Measurements from ENCODE around the gene CEP104.

GRCh38 chr1:3790952-3791351, 66.1 kb downstream of the CEP104 start:
- TF ChIP-seq CTCF (optimal IDR thresholded peaks at IDR 0.05 in 1 of 3, IDR thresholded peaks at IDR 0.05 in 1 of 3, conservative IDR thresholded peaks at IDR 0.05 in 1 of 3; ENCODE audit: extremely low read depth in 1 of 3, insufficient read depth in 2 of 3, low read length in 3 of 3) (no peak), EZH2 (IDR thresholded peaks at IDR 0.05; ENCODE audit: low read length) (no peak)

Data from keratinocyte (primary cell).